ENCODE measurements around the gene TMEM132D. TPM values are rescaled to one million over a fixed set of nuclear protein-coding genes. Genes with fewer than 3 reads are reported as not detected.

Gene TMEM132D
- total RNA-seq, 2 experiments from 2014 or later, result not detected

- H3K36me3 ChIP-seq (ENCODE audit: insufficient read depth, low read length), result no peaks in the 10 kb centered on the region
- H3K4me3 ChIP-seq (ENCODE audit: low read depth, low read length, poor library complexity, severe bottlenecking), result no peak overlapping the region
- BruUV-seq (replicated peaks), result no TSS peak
- CTCF ChIA-PET (ENCODE audit: unreplicated experiment), result no interaction called here
- TF ChIP-seq CTCF (conservative IDR thresholded peaks at IDR 0.05; ENCODE audit: low read length) (no peak), EZH2phosphoT487 (IDR thresholded peaks at IDR 0.05; ENCODE audit: borderline replicate concordance, low read depth, low read length) (no peak)
- no peaks in the 10 kb centered on the region for H3K9me3 ChIP-seq (ENCODE audit: low read length)
- no peaks in the 10 kb centered on the region for H4K20me1 ChIP-seq (ENCODE audit: insufficient read depth, low read length)
- intact Hi-C loops (cut with micrococcal nuclease; ENCODE audit: unreplicated experiment), result no loop called here
- no peak for DNase-seq (ENCODE audit: low spot score)
- no peaks in the 10 kb centered on the region for H3K4me1 ChIP-seq (ENCODE audit: insufficient read depth, low read length, poor library complexity, severe bottlenecking)
- H3K4me2 ChIP-seq (ENCODE audit: low read length), result no peak overlapping the region
- no peaks in the 10 kb centered on the region for H3K79me2 ChIP-seq (ENCODE audit: insufficient read depth, low read depth, low read length)
- no peak overlapping the region for H3K27ac ChIP-seq (ENCODE audit: low read depth, low read length, poor library complexity, severe bottlenecking)
- no peaks in the 10 kb centered on the region for H3K9me2 ChIP-seq (ENCODE audit: insufficient read depth, low read length)
- H2AFZ ChIP-seq (ENCODE audit: low read length), result no peak overlapping the region
- POLR2A ChIA-PET, result no interaction called here
These were observed 703.2 kb downstream of the TMEM132D start for GRCh38 chr12:129200576-129200975.

- H3K4me2 ChIP-seq (ENCODE audit: low read length), result no peak overlapping the region
- POLR2A ChIA-PET, result no interaction called here
- no peaks in the 10 kb centered on the region for H4K20me1 ChIP-seq (ENCODE audit: insufficient read depth, low read length)
- H2AFZ ChIP-seq (ENCODE audit: low read length), result no peak overlapping the region
- H3K36me3 ChIP-seq (ENCODE audit: insufficient read depth, low read length), result no peaks in the 10 kb centered on the region
- peaks cover 14% of the 10 kb centered on the region for H3K9me3 ChIP-seq (ENCODE audit: low read length)
- BruUV-seq (replicated peaks), result no TSS peak
- no peaks in the 10 kb centered on the region for H3K79me2 ChIP-seq (ENCODE audit: insufficient read depth, low read depth, low read length)
- CTCF ChIA-PET (ENCODE audit: unreplicated experiment), result no interaction called here
- H3K4me3 ChIP-seq (ENCODE audit: low read depth, low read length, poor library complexity, severe bottlenecking), result no peak overlapping the region
- no peak for TF ChIP-seq CTCF (conservative IDR thresholded peaks at IDR 0.05; ENCODE audit: low read length)
- TF ChIP-seq EZH2phosphoT487 (IDR thresholded peaks at IDR 0.05; ENCODE audit: borderline replicate concordance, low read depth, low read length), result no peak
- no peak overlapping the region for H3K27ac ChIP-seq (ENCODE audit: low read depth, low read length, poor library complexity, severe bottlenecking)
- no peak for DNase-seq (ENCODE audit: low spot score)
- intact Hi-C loops (cut with micrococcal nuclease; ENCODE audit: unreplicated experiment), result no loop called here
- H3K9me2 ChIP-seq (ENCODE audit: insufficient read depth, low read length), result no peaks in the 10 kb centered on the region
- H3K4me1 ChIP-seq (ENCODE audit: insufficient read depth, low read length, poor library complexity, severe bottlenecking), result no peaks in the 10 kb centered on the region
These were observed 706.9 kb downstream of the TMEM132D start for GRCh38 chr12:129196927-129197326.

GRCh38 chr12:129195081-129195480 is 708.7 kb downstream of the TMEM132D start:
- Histone ChIP-seq H4K20me1 (ENCODE audit: insufficient read depth, low read length) (no peaks in the 10 kb centered on the region), H3K4me1 (ENCODE audit: insufficient read depth, low read length, poor library complexity, severe bottlenecking) (no peaks in the 10 kb centered on the region), H3K9me2 (ENCODE audit: insufficient read depth, low read length) (no peaks in the 10 kb centered on the region), H3K4me2 (ENCODE audit: low read length) (no peak overlapping the region), H3K27ac (ENCODE audit: low read depth, low read length, poor library complexity, severe bottlenecking) (no peak overlapping the region), H3K79me2 (ENCODE audit: insufficient read depth, low read depth, low read length) (no peaks in the 10 kb centered on the region), H2AFZ (ENCODE audit: low read length) (no peak overlapping the region), H3K9me3 (ENCODE audit: low read length) (peaks cover 14% of the 10 kb centered on the region), H3K4me3 (ENCODE audit: low read depth, low read length, poor library complexity, severe bottlenecking) (no peak overlapping the region), H3K36me3 (ENCODE audit: insufficient read depth, low read length) (no peaks in the 10 kb centered on the region)
- TF ChIP-seq EZH2phosphoT487 (IDR thresholded peaks at IDR 0.05; ENCODE audit: borderline replicate concordance, low read depth, low read length), result no peak
- no peak for TF ChIP-seq CTCF (conservative IDR thresholded peaks at IDR 0.05; ENCODE audit: low read length)
- BruUV-seq (replicated peaks), result no TSS peak
- ChIA-PET CTCF (ENCODE audit: unreplicated experiment) (no interaction called here), POLR2A (no interaction called here)
- intact Hi-C loops (cut with micrococcal nuclease; ENCODE audit: unreplicated experiment), result no loop called here
- DNase-seq (ENCODE audit: low spot score), result no peak

Measured in OCI-LY7 (cell line).